ENCODE results near the gene CFAP58.

Gene CFAP58

GRCh38 chr10:104492329-104492940 is 138.8 kb downstream of the CFAP58 start:
- no peak for DNase-seq

- DNase-seq = no peak
These were observed 144.9 kb downstream of the CFAP58 start for GRCh38 chr10:104498347-104499081.

- no peak for DNase-seq
These were observed 147.8 kb downstream of the CFAP58 start for GRCh38 chr10:104501449-104501848.

GRCh38 chr10:104501864-104502579 is 148.4 kb downstream of the CFAP58 start:
- no peak for DNase-seq

- no peak for DNase-seq
These were observed 149.3 kb downstream of the CFAP58 start for GRCh38 chr10:104502907-104503306.

Data from NCI-H526 treated with DMSO at 0.1 percent for 48 hours (cell line).